ENCODE data around the gene AVPR1A.

Gene AVPR1A

DNA sequence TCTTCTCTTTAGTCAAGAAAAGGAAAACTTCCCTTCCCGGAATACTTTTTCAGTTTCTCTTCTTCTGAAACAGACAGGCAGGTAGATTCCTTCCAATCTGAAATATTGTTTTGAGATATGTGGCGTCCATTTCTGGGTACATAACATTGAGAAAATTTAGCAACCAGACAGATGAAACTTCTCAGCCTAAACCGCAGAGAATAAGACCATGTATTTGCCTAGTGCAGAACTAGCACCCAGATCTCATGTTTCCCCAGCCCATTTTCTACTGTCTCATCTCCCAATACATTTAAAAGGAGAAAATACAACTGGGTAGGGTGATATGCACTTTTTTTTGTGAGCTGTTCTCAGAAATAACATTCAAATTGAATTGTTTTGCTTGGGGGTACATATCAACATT is 6.4 kb downstream of the AVPR1A start:
- no peak overlapping the region for H2BK120ac ChIP-seq (ENCODE audit: low read depth, low read length)
- H2BK5ac ChIP-seq (ENCODE audit: low read depth, low read length, poor library complexity, severe bottlenecking): no peak overlapping the region
- H2BK12ac ChIP-seq (ENCODE audit: low read length in 2 of 2): no peak overlapping the region
- H3K23ac ChIP-seq (ENCODE audit: low read length in 2 of 2): no peak overlapping the region
- WGBS: 53% methylated on average over 2 of the region's 3 CpGs
- H3K9me3 ChIP-seq (ENCODE audit: control insufficient read depth, low read length): no peaks in the 10 kb centered on the region
- H2AFZ ChIP-seq (ENCODE audit: low read depth, low read length): no peak overlapping the region
- no peak overlapping the region for H3K14ac ChIP-seq (ENCODE audit: low read length in 2 of 2)
- no peak overlapping the region for H4K91ac ChIP-seq (ENCODE audit: low read length)
- no peak overlapping the region for H2BK15ac ChIP-seq (ENCODE audit: low read depth, poor library complexity, severe bottlenecking)
- no peak for DNase-seq
- H3K4me3 ChIP-seq (ENCODE audit: insufficient read depth in 1 of 2, low read depth in 1 of 2, low read length in 2 of 2): no peak overlapping the region
- no peaks in the 10 kb centered on the region for H3K36me3 ChIP-seq (ENCODE audit: control insufficient read depth in 1 of 2, insufficient read depth in 2 of 2, low read depth in 1 of 2, low read length in 2 of 2)
- H4K8ac ChIP-seq (ENCODE audit: low read length): no peak overlapping the region
- H3K27ac ChIP-seq (ENCODE audit: low read length, poor library complexity, severe bottlenecking): no peak overlapping the region
- H3K18ac ChIP-seq (ENCODE audit: low read depth in 1 of 2, low read length in 2 of 2): no peak overlapping the region
- no peak overlapping the region for H3K4ac ChIP-seq (ENCODE audit: low read depth in 1 of 2, low read length in 2 of 2)
- no peak overlapping the region for H3K4me2 ChIP-seq (ENCODE audit: low read length, poor library complexity, severe bottlenecking)
- H3K79me1 ChIP-seq (replicated peaks; ENCODE audit: low read length, poor library complexity, severe bottlenecking): no peaks in the 10 kb centered on the region
- no peaks in the 10 kb centered on the region for H3K4me1 ChIP-seq (ENCODE audit: control insufficient read depth, insufficient read depth, low read depth, low read length)
- H2AK5ac ChIP-seq (ENCODE audit: low read length, severe bottlenecking): no peak overlapping the region
- peaks cover 3 to 27% of the 10 kb centered on the region in 2 experiments for H3K27me3 ChIP-seq (ENCODE audit: control insufficient read depth in 1 of 2, insufficient read depth in 1 of 2, low read length in 2 of 2)
- H3K9ac ChIP-seq (ENCODE audit: low read length): no peak overlapping the region

DNA sequence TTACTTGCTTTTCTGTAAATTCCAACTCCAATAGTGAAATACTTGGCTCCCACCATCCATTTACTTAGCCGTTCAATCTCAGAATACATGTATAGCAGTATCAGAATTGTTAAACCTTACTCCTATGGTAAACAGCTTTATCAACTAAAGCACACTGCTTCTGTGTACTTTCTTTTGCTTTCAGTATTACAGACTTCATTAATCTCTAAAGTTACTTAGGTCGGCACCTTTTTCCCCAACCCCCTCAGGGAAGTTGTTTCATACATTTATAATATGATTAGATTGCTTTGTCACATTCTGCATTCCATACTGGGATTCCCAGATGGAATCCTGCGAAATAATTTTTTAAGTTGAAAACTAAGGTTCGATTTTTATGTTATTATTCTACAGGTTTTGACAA is 12.5 kb downstream of the AVPR1A start:
- Histone ChIP-seq H3K9me3 (ENCODE audit: control insufficient read depth, low read length) (no peaks in the 10 kb centered on the region), H2AFZ (ENCODE audit: low read depth, low read length) (no peak overlapping the region), H2AK5ac (ENCODE audit: low read length, severe bottlenecking) (no peak overlapping the region), H2BK15ac (ENCODE audit: low read depth, poor library complexity, severe bottlenecking) (no peak overlapping the region), H3K79me1 (replicated peaks; ENCODE audit: low read length, poor library complexity, severe bottlenecking) (no peaks in the 10 kb centered on the region), H3K4me2 (ENCODE audit: low read length, poor library complexity, severe bottlenecking) (no peak overlapping the region), H3K27ac (ENCODE audit: low read length, poor library complexity, severe bottlenecking) (no peak overlapping the region), H3K4me3 (ENCODE audit: insufficient read depth in 1 of 2, low read depth in 1 of 2, low read length in 2 of 2) (no peak overlapping the region), H2BK12ac (ENCODE audit: low read length in 2 of 2) (no peak overlapping the region), H3K27me3 (ENCODE audit: control insufficient read depth in 1 of 2, insufficient read depth in 1 of 2, low read length in 2 of 2) (no peaks in the 10 kb centered on the region), H3K14ac (ENCODE audit: low read length in 2 of 2) (no peak overlapping the region), H4K91ac (ENCODE audit: low read length) (no peak overlapping the region), H3K9ac (ENCODE audit: low read length) (no peak overlapping the region), H3K23ac (ENCODE audit: low read length in 2 of 2) (no peak overlapping the region), H3K36me3 (ENCODE audit: control insufficient read depth in 1 of 2, insufficient read depth in 2 of 2, low read depth in 1 of 2, low read length in 2 of 2) (no peaks in the 10 kb centered on the region), H4K8ac (ENCODE audit: low read length) (no peak overlapping the region), H3K18ac (ENCODE audit: low read depth in 1 of 2, low read length in 2 of 2) (no peak overlapping the region), H2BK120ac (ENCODE audit: low read depth, low read length) (no peak overlapping the region), H3K4ac (ENCODE audit: low read depth in 1 of 2, low read length in 2 of 2) (no peak overlapping the region), H3K4me1 (ENCODE audit: control insufficient read depth, insufficient read depth, low read depth, low read length) (no peaks in the 10 kb centered on the region), H2BK5ac (ENCODE audit: low read depth, low read length, poor library complexity, severe bottlenecking) (no peak overlapping the region)
- DNase-seq: no peak
- 76% methylated on average over 1 of the region's 4 CpGs for WGBS

DNA sequence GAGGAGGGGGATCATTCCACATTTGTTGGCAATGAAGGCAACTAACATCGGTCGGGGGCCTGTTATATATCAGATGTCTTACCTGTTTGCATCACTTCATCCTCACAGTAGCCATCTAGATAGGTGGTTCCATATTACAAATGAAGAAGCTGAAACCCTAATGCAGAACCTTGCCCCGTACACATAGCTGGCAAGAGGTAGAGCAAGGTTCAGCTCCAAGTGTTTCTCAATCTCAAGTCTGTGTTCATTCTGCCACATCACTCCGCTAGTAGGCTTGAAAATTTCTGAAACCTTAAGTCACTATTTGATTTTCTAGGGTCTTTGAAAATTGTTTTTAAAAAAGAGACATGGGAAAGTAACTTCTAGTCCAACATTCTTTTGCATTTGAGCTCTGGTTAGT is 17.0 kb downstream of the AVPR1A start:
- Histone ChIP-seq H2BK5ac (ENCODE audit: low read depth, low read length, poor library complexity, severe bottlenecking) (no peak overlapping the region), H3K4ac (ENCODE audit: low read depth in 1 of 2, low read length in 2 of 2) (no peak overlapping the region), H3K9ac (ENCODE audit: low read length) (no peak overlapping the region), H3K23ac (ENCODE audit: low read length in 2 of 2) (no peak overlapping the region), H2AFZ (ENCODE audit: low read depth, low read length) (no peak overlapping the region), H3K14ac (ENCODE audit: low read length in 2 of 2) (no peak overlapping the region), H3K9me3 (ENCODE audit: control insufficient read depth, low read length) (no peaks in the 10 kb centered on the region), H3K4me2 (ENCODE audit: low read length, poor library complexity, severe bottlenecking) (no peak overlapping the region), H3K36me3 (ENCODE audit: control insufficient read depth in 1 of 2, insufficient read depth in 2 of 2, low read depth in 1 of 2, low read length in 2 of 2) (no peaks in the 10 kb centered on the region), H3K18ac (ENCODE audit: low read depth in 1 of 2, low read length in 2 of 2) (no peak overlapping the region), H2BK120ac (ENCODE audit: low read depth, low read length) (no peak overlapping the region), H2BK12ac (ENCODE audit: low read length in 2 of 2) (no peak overlapping the region), H2AK5ac (ENCODE audit: low read length, severe bottlenecking) (no peak overlapping the region), H2BK15ac (ENCODE audit: low read depth, poor library complexity, severe bottlenecking) (no peak overlapping the region), H3K27ac (ENCODE audit: low read length, poor library complexity, severe bottlenecking) (no peak overlapping the region), H3K4me1 (ENCODE audit: control insufficient read depth, insufficient read depth, low read depth, low read length) (no peaks in the 10 kb centered on the region), H3K4me3 (ENCODE audit: insufficient read depth in 1 of 2, low read depth in 1 of 2, low read length in 2 of 2) (no peak overlapping the region), H4K91ac (ENCODE audit: low read length) (no peak overlapping the region), H4K8ac (ENCODE audit: low read length) (no peak overlapping the region), H3K79me1 (replicated peaks; ENCODE audit: low read length, poor library complexity, severe bottlenecking) (no peaks in the 10 kb centered on the region), H3K27me3 (ENCODE audit: control insufficient read depth in 1 of 2, insufficient read depth in 1 of 2, low read length in 2 of 2) (no peaks in the 10 kb centered on the region)
- DNase-seq: no peak
- WGBS: 86% methylated on average over 3 of the region's 4 CpGs

- Histone ChIP-seq H3K79me1 (replicated peaks; ENCODE audit: low read length, poor library complexity, severe bottlenecking) (no peaks in the 10 kb centered on the region), H4K8ac (ENCODE audit: low read length) (no peak overlapping the region), H2BK5ac (ENCODE audit: low read depth, low read length, poor library complexity, severe bottlenecking) (no peak overlapping the region), H3K4ac (ENCODE audit: low read depth in 1 of 2, low read length in 2 of 2) (no peak overlapping the region), H3K4me2 (ENCODE audit: low read length, poor library complexity, severe bottlenecking) (no peak overlapping the region), H3K9ac (ENCODE audit: low read length) (no peak overlapping the region), H3K4me3 (ENCODE audit: insufficient read depth in 1 of 2, low read depth in 1 of 2, low read length in 2 of 2) (no peak overlapping the region), H2BK12ac (ENCODE audit: low read length in 2 of 2) (no peak overlapping the region), H3K4me1 (ENCODE audit: control insufficient read depth, insufficient read depth, low read depth, low read length) (no peaks in the 10 kb centered on the region), H2AK5ac (ENCODE audit: low read length, severe bottlenecking) (no peak overlapping the region), H3K14ac (ENCODE audit: low read length in 2 of 2) (no peak overlapping the region), H2BK15ac (ENCODE audit: low read depth, poor library complexity, severe bottlenecking) (no peak overlapping the region), H3K18ac (ENCODE audit: low read depth in 1 of 2, low read length in 2 of 2) (no peak overlapping the region), H3K27me3 (ENCODE audit: control insufficient read depth in 1 of 2, insufficient read depth in 1 of 2, low read length in 2 of 2) (no peaks in the 10 kb centered on the region), H3K27ac (ENCODE audit: low read length, poor library complexity, severe bottlenecking) (no peak overlapping the region), H2AFZ (ENCODE audit: low read depth, low read length) (no peak overlapping the region), H3K23ac (ENCODE audit: low read length in 2 of 2) (no peak overlapping the region), H3K9me3 (ENCODE audit: control insufficient read depth, low read length) (no peaks in the 10 kb centered on the region), H2BK120ac (ENCODE audit: low read depth, low read length) (no peak overlapping the region), H4K91ac (ENCODE audit: low read length) (no peak overlapping the region), H3K36me3 (ENCODE audit: control insufficient read depth in 1 of 2, insufficient read depth in 2 of 2, low read depth in 1 of 2, low read length in 2 of 2) (no peaks in the 10 kb centered on the region)
- 88% methylated on average over 1 of the region's 1 CpG for WGBS
- no peak for DNase-seq
Measured at GRCh38 chr12:63132201-63132600, 18.8 kb downstream of the AVPR1A start.

Data from mesenchymal stem cell (in vitro differentiated cells and primary cell).